ENCODE results near the gene ADCY3.

Gene ADCY3

DNA sequence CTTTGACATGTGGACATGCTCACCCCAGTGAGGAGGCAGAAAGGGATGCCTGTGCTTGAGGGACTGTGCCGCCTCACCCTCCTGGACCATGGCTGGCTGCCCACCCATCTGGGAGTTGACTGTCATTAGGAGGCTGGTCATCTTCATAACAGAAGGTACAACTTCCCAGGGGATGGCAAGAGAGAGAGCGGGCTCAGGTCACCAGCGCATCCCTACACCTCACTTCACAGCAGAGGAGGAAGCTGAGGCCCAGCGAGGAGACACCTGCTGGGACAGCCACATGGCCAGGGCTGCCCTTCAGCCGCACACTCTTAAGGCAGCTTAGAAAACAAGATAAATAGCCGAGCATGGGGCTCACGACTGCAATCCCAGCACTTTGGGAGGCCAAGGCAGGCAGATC is 59.4 kb downstream of the ADCY3 start:
- no peak overlapping the region for H3K27ac ChIP-seq
- TF ChIP-seq ZFX (IDR thresholded peaks at IDR 0.05; ENCODE audit: borderline replicate concordance), result no peak
- TF ChIP-seq, protein P1, sequence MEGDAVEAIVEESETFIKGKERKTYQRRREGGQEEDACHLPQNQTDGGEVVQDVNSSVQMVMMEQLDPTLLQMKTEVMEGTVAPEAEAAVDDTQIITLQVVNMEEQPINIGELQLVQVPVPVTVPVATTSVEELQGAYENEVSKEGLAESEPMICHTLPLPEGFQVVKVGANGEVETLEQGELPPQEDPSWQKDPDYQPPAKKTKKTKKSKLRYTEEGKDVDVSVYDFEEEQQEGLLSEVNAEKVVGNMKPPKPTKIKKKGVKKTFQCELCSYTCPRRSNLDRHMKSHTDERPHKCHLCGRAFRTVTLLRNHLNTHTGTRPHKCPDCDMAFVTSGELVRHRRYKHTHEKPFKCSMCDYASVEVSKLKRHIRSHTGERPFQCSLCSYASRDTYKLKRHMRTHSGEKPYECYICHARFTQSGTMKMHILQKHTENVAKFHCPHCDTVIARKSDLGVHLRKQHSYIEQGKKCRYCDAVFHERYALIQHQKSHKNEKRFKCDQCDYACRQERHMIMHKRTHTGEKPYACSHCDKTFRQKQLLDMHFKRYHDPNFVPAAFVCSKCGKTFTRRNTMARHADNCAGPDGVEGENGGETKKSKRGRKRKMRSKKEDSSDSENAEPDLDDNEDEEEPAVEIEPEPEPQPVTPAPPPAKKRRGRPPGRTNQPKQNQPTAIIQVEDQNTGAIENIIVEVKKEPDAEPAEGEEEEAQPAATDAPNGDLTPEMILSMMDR (IDR thresholded peaks at IDR 0.05), result no peak

GRCh38 chr2:24859968-24860600 is 60.0 kb downstream of the ADCY3 start:
- TF ChIP-seq, protein P1 (IDR thresholded peaks at IDR 0.05), result no peak
- TF ChIP-seq ZFX (IDR thresholded peaks at IDR 0.05; ENCODE audit: borderline replicate concordance), result no peak
- no peak overlapping the region for H3K27ac ChIP-seq

DNA sequence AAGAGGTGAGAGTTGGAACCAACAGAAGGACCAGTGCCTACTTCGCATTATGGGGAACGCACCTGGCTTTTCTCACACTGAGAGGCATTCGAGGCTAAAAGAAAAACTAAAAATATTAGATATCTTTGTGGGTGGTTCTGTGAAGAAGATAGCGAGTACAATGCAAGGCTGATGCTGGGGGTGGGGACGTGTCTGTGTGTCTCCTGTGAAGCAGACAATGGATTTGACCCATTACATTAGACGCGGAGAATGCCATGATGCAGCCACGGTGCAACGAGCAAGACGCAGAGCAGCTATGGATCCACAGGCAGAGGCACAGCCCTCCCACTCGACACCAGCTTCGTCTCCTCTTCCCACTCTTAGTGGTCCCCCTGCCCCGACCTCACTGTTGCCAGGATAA is 61.0 kb downstream of the ADCY3 start:
- H3K27ac ChIP-seq, result no peak overlapping the region
- TF ChIP-seq, protein P1 (IDR thresholded peaks at IDR 0.05), result no peak
- TF ChIP-seq ZFX (IDR thresholded peaks at IDR 0.05; ENCODE audit: borderline replicate concordance), result no peak

GRCh38 chr2:24857746-24858145 is 62.3 kb downstream of the ADCY3 start:
- no peak overlapping the region for H3K27ac ChIP-seq
- no peak for TF ChIP-seq ZFX (IDR thresholded peaks at IDR 0.05; ENCODE audit: borderline replicate concordance)
- TF ChIP-seq, protein P1 (IDR thresholded peaks at IDR 0.05), result no peak

GRCh38 chr2:24856791-24857211 is 63.2 kb downstream of the ADCY3 start:
- H3K27ac ChIP-seq, result no peak overlapping the region
- no peak for TF ChIP-seq ZFX (IDR thresholded peaks at IDR 0.05; ENCODE audit: borderline replicate concordance)
- TF ChIP-seq, protein P1 (IDR thresholded peaks at IDR 0.05), result no peak

GRCh38 chr2:24855726-24856125 is 64.3 kb downstream of the ADCY3 start:
- H3K27ac ChIP-seq, result no peak overlapping the region
- TF ChIP-seq, protein P1 (IDR thresholded peaks at IDR 0.05), result no peak
- no peak for TF ChIP-seq ZFX (IDR thresholded peaks at IDR 0.05; ENCODE audit: borderline replicate concordance)

DNA sequence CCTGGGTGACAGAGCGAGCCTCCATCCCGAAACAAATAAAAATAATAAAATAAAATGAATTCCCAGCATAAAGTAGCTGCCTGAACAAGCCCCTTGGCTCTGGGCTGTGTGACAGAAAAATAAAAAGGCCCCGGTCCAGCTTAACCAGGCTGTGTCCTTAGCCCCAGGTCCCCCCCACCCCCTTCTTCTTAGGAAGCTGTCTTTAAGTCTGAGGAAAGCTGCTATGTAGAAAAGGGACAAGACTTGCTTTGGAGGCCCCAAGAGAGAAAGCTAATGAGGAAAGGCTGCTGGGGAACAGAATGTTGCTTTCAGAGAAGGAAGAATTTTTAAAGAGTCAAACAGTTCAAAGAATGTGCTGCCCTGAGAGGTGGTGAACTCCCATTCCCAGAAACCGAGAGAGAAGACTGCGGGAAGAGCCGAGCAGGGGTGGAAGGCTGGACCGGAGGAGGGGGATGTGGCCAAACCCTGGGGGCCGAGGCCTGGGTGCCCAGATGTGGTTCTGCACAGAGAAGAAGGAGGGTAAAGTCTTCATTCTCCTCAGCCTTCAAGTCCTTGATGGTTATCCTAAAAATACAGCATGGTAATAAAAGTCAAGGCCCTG is 64.9 kb downstream of the ADCY3 start:
- H3K27ac ChIP-seq, result no peak overlapping the region
- no peak for TF ChIP-seq ZFX (IDR thresholded peaks at IDR 0.05; ENCODE audit: borderline replicate concordance)
- TF ChIP-seq, protein P1 (IDR thresholded peaks at IDR 0.05), result no peak
